ENCODE data around the gene PDZD7. TPM values are rescaled to one million over a fixed set of nuclear protein-coding genes. Genes with fewer than 3 reads are reported as not detected.
A peak's percentile ranks its signal among the peaks of the same experiment; 100 is the strongest.
"Not testable (repeated sequence)": the region's sequence is repeated elsewhere in the genome, so short reads cannot be mapped to it uniquely, and the experiment has no call there.

PDZD7 gene
- polyA plus RNA-seq, 1 experiment: 0.86 TPM

DNA sequence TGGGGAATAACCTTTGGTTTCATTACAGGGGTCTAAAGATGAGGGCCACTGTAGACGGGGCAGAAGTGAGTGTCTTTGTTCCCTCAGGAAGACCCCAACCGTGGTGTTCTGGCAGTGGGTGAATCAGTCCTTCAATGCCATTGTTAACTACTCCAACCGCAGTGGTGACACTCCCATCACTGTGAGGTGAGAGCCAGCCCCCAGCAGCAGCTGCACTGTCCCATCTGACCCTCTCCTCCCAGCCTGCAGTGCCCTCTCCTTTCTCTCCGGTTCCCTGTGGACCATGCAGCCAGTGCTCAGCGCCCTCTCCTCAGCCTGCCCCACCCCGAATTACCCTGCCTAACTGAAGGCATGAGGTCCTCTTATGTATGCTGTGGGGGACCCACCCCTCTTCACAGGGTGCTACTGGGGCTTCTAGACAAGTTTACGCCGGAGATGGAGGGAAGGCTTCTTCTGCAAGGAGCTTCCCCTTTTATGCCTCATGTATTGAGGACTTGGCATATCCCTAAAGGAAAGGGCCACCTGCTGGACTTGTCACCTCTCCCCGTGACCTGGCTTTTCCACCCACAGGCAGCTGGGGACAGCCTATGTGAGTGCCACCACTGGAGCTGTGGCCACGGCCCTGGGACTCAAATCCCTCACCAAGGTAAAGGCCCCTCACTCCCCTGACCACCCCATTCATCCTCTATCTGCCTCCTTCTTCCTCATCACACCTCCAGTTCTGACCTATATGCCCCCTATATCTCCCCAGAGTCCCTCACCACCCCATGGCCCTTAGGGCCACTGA, 5.2 kb upstream of the PDZD7 start:
- no peaks in the 10 kb centered on the region for H3K27me3 ChIP-seq (ENCODE audit: control insufficient read depth, insufficient read depth, low read length)
- peaks cover 46% of the 10 kb centered on the region for H3K36me3 ChIP-seq (ENCODE audit: control insufficient read depth, insufficient read depth, low read length)
- TF ChIP-seq, protein P1, sequence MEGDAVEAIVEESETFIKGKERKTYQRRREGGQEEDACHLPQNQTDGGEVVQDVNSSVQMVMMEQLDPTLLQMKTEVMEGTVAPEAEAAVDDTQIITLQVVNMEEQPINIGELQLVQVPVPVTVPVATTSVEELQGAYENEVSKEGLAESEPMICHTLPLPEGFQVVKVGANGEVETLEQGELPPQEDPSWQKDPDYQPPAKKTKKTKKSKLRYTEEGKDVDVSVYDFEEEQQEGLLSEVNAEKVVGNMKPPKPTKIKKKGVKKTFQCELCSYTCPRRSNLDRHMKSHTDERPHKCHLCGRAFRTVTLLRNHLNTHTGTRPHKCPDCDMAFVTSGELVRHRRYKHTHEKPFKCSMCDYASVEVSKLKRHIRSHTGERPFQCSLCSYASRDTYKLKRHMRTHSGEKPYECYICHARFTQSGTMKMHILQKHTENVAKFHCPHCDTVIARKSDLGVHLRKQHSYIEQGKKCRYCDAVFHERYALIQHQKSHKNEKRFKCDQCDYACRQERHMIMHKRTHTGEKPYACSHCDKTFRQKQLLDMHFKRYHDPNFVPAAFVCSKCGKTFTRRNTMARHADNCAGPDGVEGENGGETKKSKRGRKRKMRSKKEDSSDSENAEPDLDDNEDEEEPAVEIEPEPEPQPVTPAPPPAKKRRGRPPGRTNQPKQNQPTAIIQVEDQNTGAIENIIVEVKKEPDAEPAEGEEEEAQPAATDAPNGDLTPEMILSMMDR (IDR thresholded peaks at IDR 0.05; ENCODE audit: insufficient read depth, low read depth, low read length): no peak
- no peak for DNase-seq (ENCODE audit: low read depth)
- CTCF ChIA-PET: interaction anchor here (0.6 to 27.0 kb wide), 4 partner anchors 9 to 26 kb away, joined by 4 to 676 read pairs (median 99); partner anchors contain the start of gene KAZALD1
- POLR2A ChIA-PET: no interaction called here
- H3K4me3 ChIP-seq (ENCODE audit: low read depth, low read length): no peak overlapping the region

DNA sequence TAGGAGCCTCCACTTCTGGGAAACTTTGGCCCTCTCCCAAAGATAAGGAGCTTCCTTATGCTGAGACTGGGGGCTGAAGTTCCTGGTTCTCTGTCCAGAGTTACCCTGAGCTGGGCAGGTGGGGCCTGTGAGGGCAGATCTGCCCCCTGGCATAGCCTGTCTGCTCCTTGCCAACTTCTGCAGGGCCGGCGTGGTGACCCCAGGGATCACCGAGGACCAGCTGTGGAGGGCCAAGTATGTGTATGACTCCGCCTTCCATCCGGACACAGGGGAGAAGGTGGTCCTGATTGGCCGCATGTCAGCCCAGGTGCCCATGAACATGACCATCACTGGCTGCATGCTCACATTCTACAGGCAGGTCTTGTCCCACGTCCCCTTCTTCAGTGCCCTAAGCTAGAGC, 4.4 kb upstream of the PDZD7 start:
- no peaks in the 10 kb centered on the region for H3K27me3 ChIP-seq (ENCODE audit: control insufficient read depth, insufficient read depth, low read length)
- CTCF ChIA-PET: interaction anchor here (1.0 to 27.0 kb wide), 5 partner anchors 10 to 107 kb away, joined by 3 to 676 read pairs (median 4); partner anchors contain the start of gene KAZALD1
- POLR2A ChIA-PET: interaction anchor here (0.5 kb wide), 1 partner anchor 596 kb away, joined by 5 read pairs; no protein-coding TSS in a partner anchor
- peaks cover 46% of the 10 kb centered on the region for H3K36me3 ChIP-seq (ENCODE audit: control insufficient read depth, insufficient read depth, low read length)
- H3K4me3 ChIP-seq (ENCODE audit: low read depth, low read length): no peak overlapping the region
- TF ChIP-seq, protein P1 (IDR thresholded peaks at IDR 0.05; ENCODE audit: insufficient read depth, low read depth, low read length): no peak
- DNase-seq (ENCODE audit: low read depth): no peak

DNA sequence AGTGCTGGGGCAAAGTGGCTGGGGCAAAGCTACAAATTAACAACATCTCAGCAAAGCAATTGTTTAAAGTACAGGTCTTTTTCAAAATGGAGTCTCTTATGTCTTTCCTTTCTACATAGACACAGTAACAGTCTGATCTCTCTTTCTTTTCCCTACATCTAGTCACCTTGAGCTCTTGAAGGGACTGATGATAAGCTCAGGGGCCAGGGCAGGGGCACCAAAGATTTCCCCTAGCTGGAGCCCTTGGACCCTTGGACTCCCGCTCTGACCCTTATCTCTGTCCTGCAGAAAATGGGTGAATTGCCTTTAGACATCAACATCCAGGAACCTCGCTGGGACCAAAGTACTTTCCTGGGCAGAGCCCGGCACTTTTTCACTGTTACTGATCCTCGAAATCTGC, 3.5 kb upstream of the PDZD7 start:
- not testable (repeated sequence) for DNase-seq (ENCODE audit: low read depth); H3K4me3 ChIP-seq (ENCODE audit: low read depth, low read length); H3K27me3 ChIP-seq (ENCODE audit: control insufficient read depth, insufficient read depth, low read length)
- CTCF ChIA-PET: interaction anchor here (1.0 to 27.0 kb wide), 6 partner anchors 11 to 108 kb away, joined by 3 to 676 read pairs (median 4); partner anchors contain the start of gene KAZALD1
- H3K36me3 ChIP-seq (ENCODE audit: control insufficient read depth, insufficient read depth, low read length): peaks cover 40% of the 10 kb centered on the region
- POLR2A ChIA-PET: interaction anchor here (0.6 kb wide), 1 partner anchor 8 kb away, joined by 4 read pairs; no protein-coding TSS in a partner anchor

DNA sequence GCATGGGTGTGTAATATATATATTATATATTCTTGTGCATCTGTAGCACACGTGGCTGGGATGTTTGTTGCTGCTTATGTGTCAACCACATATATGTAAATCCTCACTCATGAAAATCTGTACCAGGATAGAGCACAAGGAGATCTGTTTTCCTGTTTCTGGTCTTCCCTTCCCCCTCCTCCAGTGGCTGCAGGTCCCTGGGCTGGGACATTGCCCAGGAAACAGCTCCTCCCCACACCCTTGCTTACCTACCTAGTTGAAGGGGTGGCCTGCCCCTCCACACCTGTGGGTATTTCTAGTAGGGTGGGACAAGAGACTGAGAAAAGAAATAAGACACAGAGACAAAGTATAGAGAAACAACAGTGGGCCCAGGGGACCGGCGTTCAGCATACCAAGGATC, 2.3 kb upstream of the PDZD7 start:
- Histone ChIP-seq H3K36me3 (ENCODE audit: control insufficient read depth, insufficient read depth, low read length) (peaks cover 32% of the 10 kb centered on the region), H3K27me3 (ENCODE audit: control insufficient read depth, insufficient read depth, low read length) (0 out of 2 replicates have a peak, but pooled peaks cover 2% of the 10 kb centered on the region), H3K4me3 (ENCODE audit: low read depth, low read length) (peak overlapping the region; percentile 76)
- TF ChIP-seq, protein P1 (IDR thresholded peaks at IDR 0.05; ENCODE audit: insufficient read depth, low read depth, low read length): no peak
- CTCF ChIA-PET: interaction anchor here (0.8 to 27.0 kb wide), 4 partner anchors 9 to 36 kb away, joined by 3 to 676 read pairs (median 112); partner anchors contain the start of gene KAZALD1
- DNase-seq (ENCODE audit: low read depth): no peak
- POLR2A ChIA-PET: no interaction called here

DNA sequence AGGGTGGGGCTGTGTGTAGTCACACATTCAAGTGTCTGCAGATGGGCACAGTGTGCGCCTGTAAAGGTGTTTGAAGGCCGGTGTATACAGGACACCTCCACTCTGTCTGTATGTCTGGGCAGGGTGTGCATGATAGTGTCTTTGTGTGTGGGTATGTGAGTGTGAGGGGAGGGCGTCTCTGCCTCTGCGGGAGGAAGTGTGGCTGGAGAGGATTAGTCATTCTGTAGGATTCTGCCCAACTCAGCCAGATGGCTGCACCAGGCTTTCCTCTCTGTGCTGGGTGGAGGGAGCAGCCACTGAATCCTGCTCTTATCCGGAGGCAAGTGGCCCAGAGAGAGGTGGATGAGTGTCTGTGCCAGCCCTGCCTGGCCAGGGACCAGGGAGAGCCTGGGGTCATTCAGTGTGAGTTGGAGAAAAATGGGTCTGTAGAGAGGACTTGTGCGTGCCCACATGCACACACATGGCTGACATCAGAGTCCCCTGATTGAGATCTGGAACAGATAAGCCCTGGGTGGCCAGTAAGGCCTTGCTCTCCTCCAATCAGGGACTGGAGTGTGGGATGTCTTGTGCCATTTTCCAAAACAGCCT, 1.8 kb upstream of the PDZD7 start:
- peaks cover 27% of the 10 kb centered on the region for H3K36me3 ChIP-seq (ENCODE audit: control insufficient read depth, insufficient read depth, low read length)
- H3K4me3 ChIP-seq (ENCODE audit: low read depth, low read length): peak overlapping the region; percentile 76
- CTCF ChIA-PET: interaction anchor here (0.8 to 27.0 kb wide), 7 partner anchors 9 to 36 kb away, joined by 3 to 676 read pairs (median 29); partner anchors contain the start of gene KAZALD1
- TF ChIP-seq, protein P1 (IDR thresholded peaks at IDR 0.05; ENCODE audit: insufficient read depth, low read depth, low read length): no peak
- DNase-seq (ENCODE audit: low read depth): peak; percentile 71
- POLR2A ChIA-PET: interaction anchor here (0.7 kb wide), 1 partner anchor 11 kb away, joined by 3 read pairs; no protein-coding TSS in a partner anchor
- H3K27me3 ChIP-seq (ENCODE audit: control insufficient read depth, insufficient read depth, low read length): 0 out of 2 replicates have a peak, but pooled peaks cover 2% of the 10 kb centered on the region

Data from BJ (cell line).